ENCODE results near the gene CIC. TPM values are rescaled to one million over a fixed set of nuclear protein-coding genes. Genes with fewer than 3 reads are reported as not detected.

CIC gene
- total RNA-seq, 1 experiment from 2014 or later = 75.5 TPM

DNA sequence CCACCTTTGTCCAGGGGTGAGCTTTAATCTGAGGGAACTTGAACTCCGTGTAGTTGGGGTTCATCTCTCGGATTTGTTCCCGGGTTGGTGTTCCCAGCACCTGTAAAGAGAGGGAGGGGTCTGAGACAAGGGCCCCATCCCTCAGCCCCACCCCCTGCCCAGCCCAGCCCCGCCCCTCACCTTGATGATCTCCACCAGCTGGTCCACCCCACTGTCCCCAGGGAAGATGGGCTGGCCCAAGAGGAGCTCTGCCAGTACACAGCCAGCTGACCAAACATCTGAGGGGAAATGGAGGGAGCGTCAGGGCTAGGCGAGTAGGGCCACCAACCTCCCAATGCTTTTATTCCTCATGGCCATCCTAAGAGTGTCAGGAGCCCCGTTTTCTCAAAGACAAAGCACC lies 35.9 kb upstream of the CIC start:
- intact Hi-C loops (cut with micrococcal nuclease; ENCODE audit: unreplicated experiment) = no loop called here
- Mint-ChIP-seq H3K9me3 (ENCODE audit: low read depth, unreplicated experiment) (no peaks in the 10 kb centered on the region), H3K4me1 (ENCODE audit: low read depth, unreplicated experiment) (no peaks in the 10 kb centered on the region), H3K36me3 (ENCODE audit: insufficient read depth, unreplicated experiment) (peaks cover 80% of the 10 kb centered on the region), H3K4me3 (ENCODE audit: low read depth, unreplicated experiment) (no peak overlapping the region), H3K27me3 (ENCODE audit: unreplicated experiment) (no peaks in the 10 kb centered on the region), H3K27ac (ENCODE audit: unreplicated experiment) (peak overlapping the region; percentile 58)
- TF ChIP-seq, protein P1, sequence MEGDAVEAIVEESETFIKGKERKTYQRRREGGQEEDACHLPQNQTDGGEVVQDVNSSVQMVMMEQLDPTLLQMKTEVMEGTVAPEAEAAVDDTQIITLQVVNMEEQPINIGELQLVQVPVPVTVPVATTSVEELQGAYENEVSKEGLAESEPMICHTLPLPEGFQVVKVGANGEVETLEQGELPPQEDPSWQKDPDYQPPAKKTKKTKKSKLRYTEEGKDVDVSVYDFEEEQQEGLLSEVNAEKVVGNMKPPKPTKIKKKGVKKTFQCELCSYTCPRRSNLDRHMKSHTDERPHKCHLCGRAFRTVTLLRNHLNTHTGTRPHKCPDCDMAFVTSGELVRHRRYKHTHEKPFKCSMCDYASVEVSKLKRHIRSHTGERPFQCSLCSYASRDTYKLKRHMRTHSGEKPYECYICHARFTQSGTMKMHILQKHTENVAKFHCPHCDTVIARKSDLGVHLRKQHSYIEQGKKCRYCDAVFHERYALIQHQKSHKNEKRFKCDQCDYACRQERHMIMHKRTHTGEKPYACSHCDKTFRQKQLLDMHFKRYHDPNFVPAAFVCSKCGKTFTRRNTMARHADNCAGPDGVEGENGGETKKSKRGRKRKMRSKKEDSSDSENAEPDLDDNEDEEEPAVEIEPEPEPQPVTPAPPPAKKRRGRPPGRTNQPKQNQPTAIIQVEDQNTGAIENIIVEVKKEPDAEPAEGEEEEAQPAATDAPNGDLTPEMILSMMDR (IDR thresholded peaks at IDR 0.05; ENCODE audit: unreplicated experiment) = no peak
- CTCF ChIA-PET = interaction anchor here (2.6 kb wide), 1 partner anchor 10 kb away, joined by 11 read pairs; the partner anchor contains the start of gene GSK3A
- no peak for DNase-seq
- BruUV-seq (replicated peaks) = no TSS peak

DNA sequence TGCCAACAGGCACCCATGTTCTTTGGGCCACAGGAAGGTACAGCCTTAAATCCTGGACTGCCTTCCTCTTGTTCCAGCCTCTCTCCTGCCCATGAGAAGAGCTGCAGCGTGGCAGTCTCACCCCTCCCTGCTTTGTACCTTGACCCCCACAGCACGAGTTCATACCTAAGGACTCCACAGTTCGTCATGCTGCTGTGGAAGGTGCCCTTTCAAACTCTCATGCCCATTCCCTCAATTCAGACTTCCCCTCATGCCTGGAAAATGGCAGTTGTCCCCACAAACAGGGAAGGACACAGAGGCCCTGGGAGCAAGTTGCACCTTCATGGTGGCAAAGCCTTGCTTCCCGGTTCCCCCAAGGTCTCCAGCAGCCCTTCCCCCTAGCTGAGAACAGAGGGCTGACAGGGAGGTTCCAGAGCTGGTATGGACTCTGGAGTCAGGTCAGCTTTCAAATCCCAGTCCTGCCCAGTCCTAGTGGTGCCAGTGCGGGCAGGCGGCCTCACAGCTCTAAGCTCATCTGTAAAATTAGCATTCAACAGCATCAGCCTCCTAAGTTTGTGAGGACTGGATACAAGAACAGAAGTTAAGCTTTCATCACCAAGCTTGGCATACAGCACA lies 35.3 kb upstream of the CIC start:
- DNase-seq = no peak
- intact Hi-C loops (cut with micrococcal nuclease; ENCODE audit: unreplicated experiment) = no loop called here
- TF ChIP-seq, protein P1 (IDR thresholded peaks at IDR 0.05; ENCODE audit: unreplicated experiment) = no peak
- H3K27ac Mint-ChIP-seq (ENCODE audit: unreplicated experiment) = peak overlapping the region; percentile 58
- H3K4me3 Mint-ChIP-seq (ENCODE audit: low read depth, unreplicated experiment) = no peak overlapping the region
- H3K9me3 Mint-ChIP-seq (ENCODE audit: low read depth, unreplicated experiment) = no peaks in the 10 kb centered on the region
- no peaks in the 10 kb centered on the region for H3K27me3 Mint-ChIP-seq (ENCODE audit: unreplicated experiment)
- H3K4me1 Mint-ChIP-seq (ENCODE audit: low read depth, unreplicated experiment) = no peaks in the 10 kb centered on the region
- CTCF ChIA-PET = interaction anchor here (0.6 to 2.6 kb wide), 2 partner anchors 9 to 10 kb away, joined by 3 to 11 read pairs; partner anchors contain the start of gene GSK3A
- H3K36me3 Mint-ChIP-seq (ENCODE audit: insufficient read depth, unreplicated experiment) = peaks cover 80% of the 10 kb centered on the region
- no TSS peak for BruUV-seq (replicated peaks)

DNA sequence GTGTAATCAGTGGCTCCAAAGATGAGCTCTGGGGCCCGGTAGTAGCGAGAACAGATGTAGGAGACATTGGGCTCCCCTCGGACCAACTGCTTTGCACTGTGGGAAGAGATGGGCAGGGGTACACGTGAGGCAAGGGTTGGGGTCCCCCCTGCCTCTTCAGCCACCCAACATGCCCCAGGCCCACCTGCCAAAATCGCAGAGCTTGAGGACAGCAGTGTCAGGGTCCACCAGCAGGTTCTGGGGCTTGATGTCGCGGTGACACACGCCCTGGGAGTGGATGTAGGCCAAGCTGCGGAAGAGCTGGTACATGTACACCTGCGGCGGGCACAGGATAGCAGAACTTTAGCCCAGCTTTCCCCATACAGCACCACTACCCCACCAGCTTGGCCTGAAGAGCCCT lies 34.7 kb upstream of the CIC start:
- Mint-ChIP-seq H3K4me3 (ENCODE audit: low read depth, unreplicated experiment) (no peak overlapping the region), H3K4me1 (ENCODE audit: low read depth, unreplicated experiment) (no peaks in the 10 kb centered on the region), H3K27ac (ENCODE audit: unreplicated experiment) (no peak overlapping the region), H3K36me3 (ENCODE audit: insufficient read depth, unreplicated experiment) (peaks cover 80% of the 10 kb centered on the region), H3K27me3 (ENCODE audit: unreplicated experiment) (no peaks in the 10 kb centered on the region), H3K9me3 (ENCODE audit: low read depth, unreplicated experiment) (no peaks in the 10 kb centered on the region)
- intact Hi-C loops (cut with micrococcal nuclease; ENCODE audit: unreplicated experiment) = no loop called here
- BruUV-seq (replicated peaks) = no TSS peak
- no peak for DNase-seq
- CTCF ChIA-PET = interaction anchor here (0.6 to 2.6 kb wide), 3 partner anchors 9 to 19 kb away, joined by 3 to 11 read pairs (median 3); partner anchors contain the start of gene GSK3A
- TF ChIP-seq, protein P1 (IDR thresholded peaks at IDR 0.05; ENCODE audit: unreplicated experiment) = no peak

DNA sequence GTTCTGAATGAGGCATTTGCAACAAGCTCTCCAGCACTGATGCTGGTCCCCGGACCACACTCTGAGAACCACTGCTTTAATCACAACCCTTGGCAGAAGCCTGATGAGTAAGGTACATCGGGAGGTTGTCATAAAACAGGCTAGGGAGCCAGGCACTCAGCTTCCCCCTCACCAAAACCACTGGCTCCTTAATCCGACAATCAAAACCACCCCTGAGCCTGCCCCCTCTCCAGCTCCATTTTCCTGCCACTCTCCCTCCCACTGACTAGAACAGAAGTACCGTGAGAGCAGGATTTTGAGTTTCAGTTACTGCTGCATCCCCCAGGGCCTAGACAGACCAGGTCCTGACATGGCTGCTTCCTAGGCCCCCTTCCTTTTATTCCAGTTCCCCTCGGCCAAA lies 33.9 kb upstream of the CIC start:
- intact Hi-C loops (cut with micrococcal nuclease; ENCODE audit: unreplicated experiment) = no loop called here
- Mint-ChIP-seq H3K4me1 (ENCODE audit: low read depth, unreplicated experiment) (peaks cover 3% of the 10 kb centered on the region), H3K4me3 (ENCODE audit: low read depth, unreplicated experiment) (no peak overlapping the region), H3K27ac (ENCODE audit: unreplicated experiment) (no peak overlapping the region), H3K27me3 (ENCODE audit: unreplicated experiment) (no peaks in the 10 kb centered on the region), H3K9me3 (ENCODE audit: low read depth, unreplicated experiment) (no peaks in the 10 kb centered on the region), H3K36me3 (ENCODE audit: insufficient read depth, unreplicated experiment) (peaks cover 80% of the 10 kb centered on the region)
- CTCF ChIA-PET = interaction anchor here (1.1 kb wide), 1 partner anchor 20 kb away, joined by 3 read pairs; no protein-coding TSS in a partner anchor
- no peak for DNase-seq
- TF ChIP-seq, protein P1 (IDR thresholded peaks at IDR 0.05; ENCODE audit: unreplicated experiment) = no peak
- no TSS peak for BruUV-seq (replicated peaks)

Measured in Calu3 (cell line).